AG10803 (cell line): ENCODE measurements around the gene IL1R2.

ENCODE experiments used
- DNase-seq: peaks from one replicate; pipeline ENCODE4 v3.0.0; 2010; ENCODE audit warnings: low read depth
- H3K4me3 ChIP-seq: 2 replicates; pipeline ENCODE4 v1.5.1; 2011; ENCODE audit warnings: mild to moderate bottlenecking, low read length, control low read depth
- TF ChIP-seq, protein P1 (sequence below): conservative IDR thresholded peaks from 2 replicates; pipeline ENCODE4 v1.5.1; 2011; ENCODE audit warnings: mild to moderate bottlenecking, low read length, control low read depth, inconsistent platforms

IL1R2 gene

DNA sequence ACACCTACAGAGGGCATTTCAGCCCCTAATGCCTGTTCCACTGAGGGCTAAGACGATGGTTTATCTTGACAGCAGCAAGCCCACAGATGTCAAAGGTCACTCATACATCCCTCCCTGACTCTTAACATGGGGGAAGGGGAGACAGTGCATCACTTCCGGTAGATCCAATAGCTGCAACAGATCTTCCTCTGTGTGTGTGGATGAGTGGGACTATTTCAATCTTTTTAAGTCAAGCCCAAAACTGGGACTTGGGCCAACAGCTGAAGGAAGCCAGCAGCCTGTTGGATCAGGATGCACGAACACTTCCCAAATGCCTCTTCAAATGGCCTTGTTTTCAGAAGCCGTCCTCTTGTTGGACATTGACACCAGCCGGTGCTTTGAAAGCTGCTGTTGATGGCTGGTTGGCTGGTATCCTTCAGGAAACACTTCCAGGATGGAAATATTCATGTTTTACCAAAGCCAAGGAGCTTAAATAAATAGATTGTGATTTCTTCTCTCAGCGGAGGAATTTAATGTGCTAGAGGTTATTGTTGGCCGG, 59.2 kb downstream of the IL1R2 start:
- DNase-seq: peak; percentile 85
- TF ChIP-seq, protein P1, sequence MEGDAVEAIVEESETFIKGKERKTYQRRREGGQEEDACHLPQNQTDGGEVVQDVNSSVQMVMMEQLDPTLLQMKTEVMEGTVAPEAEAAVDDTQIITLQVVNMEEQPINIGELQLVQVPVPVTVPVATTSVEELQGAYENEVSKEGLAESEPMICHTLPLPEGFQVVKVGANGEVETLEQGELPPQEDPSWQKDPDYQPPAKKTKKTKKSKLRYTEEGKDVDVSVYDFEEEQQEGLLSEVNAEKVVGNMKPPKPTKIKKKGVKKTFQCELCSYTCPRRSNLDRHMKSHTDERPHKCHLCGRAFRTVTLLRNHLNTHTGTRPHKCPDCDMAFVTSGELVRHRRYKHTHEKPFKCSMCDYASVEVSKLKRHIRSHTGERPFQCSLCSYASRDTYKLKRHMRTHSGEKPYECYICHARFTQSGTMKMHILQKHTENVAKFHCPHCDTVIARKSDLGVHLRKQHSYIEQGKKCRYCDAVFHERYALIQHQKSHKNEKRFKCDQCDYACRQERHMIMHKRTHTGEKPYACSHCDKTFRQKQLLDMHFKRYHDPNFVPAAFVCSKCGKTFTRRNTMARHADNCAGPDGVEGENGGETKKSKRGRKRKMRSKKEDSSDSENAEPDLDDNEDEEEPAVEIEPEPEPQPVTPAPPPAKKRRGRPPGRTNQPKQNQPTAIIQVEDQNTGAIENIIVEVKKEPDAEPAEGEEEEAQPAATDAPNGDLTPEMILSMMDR: no peak
- no peak overlapping the region for H3K4me3 ChIP-seq

DNA sequence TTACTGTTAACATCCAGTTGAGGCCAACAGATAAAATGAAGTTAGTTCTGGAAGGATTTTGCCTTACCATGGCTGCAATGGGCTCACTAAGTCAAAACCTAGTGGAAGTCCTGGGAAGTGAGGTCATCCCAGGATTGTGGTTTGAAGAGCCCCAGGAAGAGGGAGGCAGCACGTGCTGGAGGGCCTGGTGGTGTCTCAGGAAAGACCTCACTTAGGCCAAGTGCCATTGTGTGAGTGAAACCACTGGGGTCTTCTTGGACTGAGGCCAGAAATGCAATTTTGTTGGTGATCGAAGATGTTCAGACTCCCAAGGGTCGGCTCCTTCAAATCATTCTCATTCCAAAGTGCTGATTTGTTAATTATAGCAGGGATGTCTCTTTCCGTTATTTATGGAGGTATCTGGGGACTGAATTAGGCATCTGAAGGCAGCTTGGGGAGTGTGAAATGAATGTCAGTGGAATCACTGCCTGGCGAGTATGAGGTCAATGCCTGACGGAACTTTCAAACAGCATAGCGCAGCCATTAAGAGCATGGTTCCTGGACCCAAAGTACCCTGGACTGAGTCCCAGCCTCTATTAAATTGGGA, 60.0 kb downstream of the IL1R2 start:
- TF ChIP-seq, protein P1: no peak
- DNase-seq: peak; percentile 70
- H3K4me3 ChIP-seq: no peak overlapping the region

DNA sequence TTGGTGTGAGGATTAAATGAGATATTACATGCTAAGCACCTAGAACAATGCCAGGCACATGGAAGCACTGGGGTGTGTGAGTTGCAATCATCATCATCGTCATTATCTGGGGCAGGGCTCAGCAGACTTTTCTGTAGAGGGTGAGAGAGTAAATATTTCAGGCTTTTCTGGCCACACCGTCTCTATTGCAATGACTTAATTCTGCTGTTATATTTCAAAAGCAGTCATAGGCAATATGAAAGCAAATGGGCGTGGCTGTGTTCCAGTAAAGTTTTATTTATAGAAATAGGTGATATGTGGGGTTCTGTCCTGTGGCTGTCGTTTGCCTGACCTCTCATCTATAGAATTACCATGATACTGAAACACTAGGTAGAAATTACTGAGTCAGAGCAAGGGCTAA, 60.6 kb downstream of the IL1R2 start:
- TF ChIP-seq, protein P1: no peak
- H3K4me3 ChIP-seq: no peak overlapping the region
- DNase-seq: no peak

DNA sequence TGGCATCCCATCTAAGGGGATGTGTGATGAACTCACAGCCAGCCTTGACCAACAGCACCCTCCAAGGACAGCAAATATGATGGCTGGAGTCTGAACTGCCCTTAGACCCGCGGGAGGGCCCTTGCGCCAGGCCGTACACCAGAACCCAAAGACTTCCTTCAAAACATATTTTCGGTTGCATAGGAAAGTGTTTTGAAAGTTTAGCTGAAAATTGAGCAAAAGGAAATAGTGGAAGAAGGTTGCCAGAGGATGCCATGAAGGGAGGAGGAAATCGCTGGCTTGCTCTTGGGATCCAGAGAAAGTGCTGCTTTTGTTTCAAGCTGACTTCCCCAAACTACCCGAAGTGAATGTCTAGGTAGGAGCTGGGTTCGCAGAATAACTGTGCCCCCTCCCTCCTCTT, 61.3 kb downstream of the IL1R2 start:
- TF ChIP-seq, protein P1: no peak
- H3K4me3 ChIP-seq: no peak overlapping the region
- no peak for DNase-seq

DNA sequence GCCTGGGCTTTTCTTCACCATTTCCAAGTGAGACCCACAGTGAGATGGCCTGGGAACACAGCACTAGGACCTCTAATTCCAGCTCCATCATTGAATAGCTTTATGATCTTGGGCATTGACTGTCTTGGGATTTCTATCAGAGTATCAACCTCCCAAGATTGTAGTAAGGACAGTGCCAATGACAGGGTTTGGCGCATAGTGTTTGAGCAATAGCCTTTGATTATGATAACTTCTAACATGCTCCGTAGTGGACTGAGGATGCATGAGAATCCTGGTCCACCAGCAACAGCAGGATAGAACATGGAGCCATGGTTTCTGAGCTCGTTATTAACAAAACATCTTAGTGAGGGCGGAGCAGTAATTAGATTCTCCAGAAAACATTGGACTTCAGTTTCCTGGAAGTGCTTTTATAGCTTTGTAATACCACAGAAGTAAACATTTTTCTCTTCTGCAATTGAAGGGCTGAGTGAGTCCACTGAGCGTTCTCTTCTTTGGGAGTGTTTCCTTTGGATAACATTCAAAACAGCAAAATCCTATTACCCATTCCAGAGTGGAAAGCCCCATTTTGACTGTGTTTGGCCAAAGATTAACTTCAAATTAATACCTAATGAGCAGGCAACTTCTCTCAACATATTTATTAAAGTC, 63.7 kb downstream of the IL1R2 start:
- peak; percentile 49 for DNase-seq
- no peak overlapping the region for H3K4me3 ChIP-seq
- TF ChIP-seq, protein P1: no peak

DNA sequence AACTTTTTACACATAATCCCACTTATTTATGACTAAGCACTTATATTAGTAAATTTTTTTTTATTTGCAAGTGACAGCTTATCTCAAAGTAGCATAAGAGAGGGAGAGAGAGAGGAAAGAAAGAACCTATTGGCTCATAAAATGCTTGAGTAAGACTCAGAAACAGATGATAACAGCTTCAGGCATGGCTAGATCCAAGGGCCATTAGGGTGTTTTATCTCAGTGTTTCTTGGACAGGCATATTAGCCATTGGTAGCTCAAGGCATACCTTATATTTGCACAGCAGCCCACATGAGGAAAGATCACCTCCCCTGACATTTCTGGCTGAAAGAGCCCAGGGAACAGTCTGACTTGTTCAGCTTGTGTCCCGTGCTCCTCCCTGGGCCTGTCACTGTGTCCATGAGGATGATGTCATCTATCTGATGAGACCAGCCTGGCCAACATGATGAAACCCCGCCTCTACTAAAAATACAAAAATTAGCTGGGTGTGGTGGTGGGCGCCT, 64.4 kb downstream of the IL1R2 start:
- DNase-seq: no peak
- TF ChIP-seq, protein P1: no peak
- no peak overlapping the region for H3K4me3 ChIP-seq
